ENCODE results near the gene BTG4. TPM values are rescaled to one million over a fixed set of nuclear protein-coding genes. Genes with fewer than 3 reads are reported as not detected.

The BTG4 gene
- total RNA-seq, 1 donor from 2014 or later, result not detected

DNA sequence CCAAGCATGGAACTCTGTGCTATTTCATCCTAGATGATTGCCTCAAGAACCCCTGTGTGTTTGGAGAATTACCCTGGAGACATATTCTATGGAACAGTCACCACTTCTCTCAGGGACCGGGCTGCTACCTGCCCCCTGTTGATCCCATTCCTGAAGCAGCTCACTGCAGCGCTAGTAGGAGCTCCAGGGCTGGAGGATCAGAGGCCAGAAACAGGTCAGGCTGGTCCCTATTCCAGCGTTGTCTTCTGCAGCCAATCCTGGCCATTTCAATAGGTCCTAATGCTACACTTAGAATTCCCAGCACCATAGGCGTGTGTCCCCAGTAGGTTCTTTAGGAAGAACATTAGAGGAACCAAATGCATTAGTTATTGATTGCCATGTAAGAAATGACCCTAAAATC lies 48.9 kb downstream of the BTG4 start:
- no peak overlapping the region for H3K27ac Mint-ChIP-seq (ENCODE audit: unreplicated experiment)
- H3K27me3 Mint-ChIP-seq (ENCODE audit: unreplicated experiment), result peaks cover 35% of the 10 kb centered on the region
- TF ChIP-seq CTCF (IDR thresholded peaks at IDR 0.05), result no peak
- H3K4me3 Mint-ChIP-seq (ENCODE audit: unreplicated experiment), result no peak overlapping the region
- peak; percentile 27 for DNase-seq (ENCODE audit: extremely low spot score, unreplicated experiment)
- no peaks in the 10 kb centered on the region for H3K36me3 Mint-ChIP-seq (ENCODE audit: unreplicated experiment)
- no peaks in the 10 kb centered on the region for H3K9me3 Mint-ChIP-seq (ENCODE audit: unreplicated experiment)
- no peaks in the 10 kb centered on the region for H3K4me1 Mint-ChIP-seq (ENCODE audit: unreplicated experiment)

DNA sequence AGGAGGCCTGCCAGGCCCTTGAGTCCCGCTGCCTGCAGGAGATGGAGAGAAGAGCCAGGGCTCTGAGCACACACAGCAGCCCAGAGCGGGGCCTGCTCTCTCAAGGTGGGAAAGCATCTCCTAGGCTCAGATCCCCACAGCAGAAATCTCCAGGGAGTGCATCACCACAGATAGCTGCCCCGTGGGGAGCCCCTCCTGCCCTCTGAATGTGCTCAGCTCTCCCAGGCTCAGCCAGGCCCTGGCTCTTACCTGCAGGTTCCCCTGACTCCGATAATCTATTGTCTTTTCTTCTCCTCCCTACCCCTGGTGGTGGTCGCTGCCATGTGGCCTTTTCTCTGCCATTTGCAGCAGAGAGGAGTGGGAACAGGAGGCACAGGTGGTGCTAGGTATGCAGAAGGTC lies 49.9 kb downstream of the BTG4 start:
- TF ChIP-seq CTCF (IDR thresholded peaks at IDR 0.05), result no peak
- H3K4me3 Mint-ChIP-seq (ENCODE audit: unreplicated experiment), result no peak overlapping the region

DNA sequence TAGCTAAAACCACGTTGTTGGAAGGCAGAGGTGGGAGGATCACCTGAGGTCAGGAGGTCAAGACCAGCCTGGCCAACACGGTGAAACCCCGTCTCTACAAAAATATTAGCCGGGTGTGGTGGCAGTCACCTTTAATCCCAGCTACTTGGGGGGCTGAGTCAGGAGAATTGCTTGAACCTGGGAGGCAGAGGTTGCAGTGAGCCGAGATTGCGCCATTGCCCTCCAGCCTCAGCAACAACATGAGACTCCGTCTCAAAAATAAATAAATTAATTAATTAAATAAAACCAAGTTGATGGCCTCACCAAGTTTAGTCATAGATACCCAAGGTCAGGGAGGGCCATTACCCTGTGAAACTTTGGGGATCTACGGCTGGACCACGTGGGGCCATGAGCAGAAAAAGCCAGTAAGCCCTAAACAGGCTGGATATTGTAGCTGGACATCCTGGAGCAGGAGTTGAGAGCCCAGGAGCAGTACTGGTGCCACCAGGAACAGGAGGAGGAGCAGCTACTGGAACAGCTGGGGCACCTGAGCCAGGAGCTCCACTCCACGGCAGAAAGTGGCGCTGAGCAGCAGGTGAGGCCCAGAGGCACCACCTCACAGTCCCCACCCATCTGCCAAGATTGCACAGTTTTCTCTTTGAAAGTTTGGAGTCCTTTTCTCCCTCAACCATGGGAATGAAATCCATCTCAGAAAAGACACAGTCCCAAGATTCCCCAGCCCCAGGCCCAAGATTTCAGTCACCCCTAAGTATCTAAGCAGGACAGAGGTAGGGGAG lies 50.5 kb downstream of the BTG4 start:
- peak; percentile 54 for DNase-seq (ENCODE audit: extremely low spot score, unreplicated experiment)
- no peak for TF ChIP-seq CTCF (IDR thresholded peaks at IDR 0.05)
- Mint-ChIP-seq H3K4me3 (ENCODE audit: unreplicated experiment) (no peak overlapping the region), H3K27ac (ENCODE audit: unreplicated experiment) (no peak overlapping the region), H3K36me3 (ENCODE audit: unreplicated experiment) (no peaks in the 10 kb centered on the region), H3K4me1 (ENCODE audit: unreplicated experiment) (no peaks in the 10 kb centered on the region), H3K9me3 (ENCODE audit: unreplicated experiment) (no peaks in the 10 kb centered on the region), H3K27me3 (ENCODE audit: unreplicated experiment) (peaks cover 21% of the 10 kb centered on the region)

More for the DNA sequence above, 49.9 kb downstream of the BTG4 start:
- peak; percentile 77 for DNase-seq (ENCODE audit: extremely low spot score, unreplicated experiment)
- Mint-ChIP-seq H3K27ac (ENCODE audit: unreplicated experiment) (no peak overlapping the region), H3K36me3 (ENCODE audit: unreplicated experiment) (no peaks in the 10 kb centered on the region), H3K4me1 (ENCODE audit: unreplicated experiment) (no peaks in the 10 kb centered on the region), H3K27me3 (ENCODE audit: unreplicated experiment) (peaks cover 27% of the 10 kb centered on the region), H3K9me3 (ENCODE audit: unreplicated experiment) (no peaks in the 10 kb centered on the region)

DNA sequence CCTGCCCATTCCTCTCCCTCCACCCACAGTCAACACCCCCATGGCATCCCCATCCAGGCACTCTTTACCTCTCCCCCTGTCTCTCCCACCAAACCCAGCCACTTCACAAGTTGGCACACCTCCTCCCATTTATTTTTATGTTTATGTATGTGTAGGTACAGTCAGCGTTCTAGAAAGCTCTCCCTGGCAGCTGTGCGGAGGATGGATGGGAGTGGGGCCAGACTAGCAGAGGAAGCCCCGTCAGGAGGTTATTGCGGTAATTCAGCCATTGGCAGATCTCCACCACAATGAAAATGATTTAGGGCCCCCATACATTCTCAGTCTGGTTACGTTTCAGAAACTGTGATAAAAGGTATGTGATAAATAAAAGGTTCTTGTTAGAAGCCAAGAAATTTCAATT lies 51.3 kb downstream of the BTG4 start:
- TF ChIP-seq CTCF (IDR thresholded peaks at IDR 0.05), result no peak
- Mint-ChIP-seq H3K4me3 (ENCODE audit: unreplicated experiment) (no peak overlapping the region), H3K4me1 (ENCODE audit: unreplicated experiment) (no peaks in the 10 kb centered on the region), H3K27me3 (ENCODE audit: unreplicated experiment) (peaks cover 20% of the 10 kb centered on the region), H3K27ac (ENCODE audit: unreplicated experiment) (no peak overlapping the region), H3K9me3 (ENCODE audit: unreplicated experiment) (no peaks in the 10 kb centered on the region), H3K36me3 (ENCODE audit: unreplicated experiment) (no peaks in the 10 kb centered on the region)
- peak; percentile 48 for DNase-seq (ENCODE audit: extremely low spot score, unreplicated experiment)

GRCh38 chr11:111460340-111460739 lies 51.8 kb downstream of the BTG4 start:
- Mint-ChIP-seq H3K9me3 (ENCODE audit: unreplicated experiment) (no peaks in the 10 kb centered on the region), H3K4me1 (ENCODE audit: unreplicated experiment) (no peaks in the 10 kb centered on the region), H3K36me3 (ENCODE audit: unreplicated experiment) (no peaks in the 10 kb centered on the region), H3K27me3 (ENCODE audit: unreplicated experiment) (peaks cover 16% of the 10 kb centered on the region), H3K4me3 (ENCODE audit: unreplicated experiment) (no peak overlapping the region), H3K27ac (ENCODE audit: unreplicated experiment) (no peak overlapping the region)
- peak; percentile 17 for DNase-seq (ENCODE audit: extremely low spot score, unreplicated experiment)
- no peak for TF ChIP-seq CTCF (IDR thresholded peaks at IDR 0.05)
